OCI-LY3 (cell line): Measurements from ENCODE around the gene CDH8.

Source experiments
- H2AFZ ChIP-seq: fragments of 200-600, 300-600 bp; shearing (Covaris generic); 2 replicates; pipeline ENCODE4 v1.6.0; 2014; ENCODE audit warnings: antibody characterized with exemption, low read depth, low read length
- H3K27ac ChIP-seq: fragments of 200-600, 300-600 bp; sonication (generic); 2 replicates; pipeline ENCODE4 v1.5.1; 2014; ENCODE audit warnings: mild to moderate bottlenecking, low read length, moderate library complexity, mixed read lengths
- H3K27me3 ChIP-seq: fragments of 200-600, 300-600 bp; sonication (generic); 2 replicates; pipeline ENCODE4 v1.6.1; 2014; ENCODE audit warnings: low read depth, low read length, mixed read lengths
- H3K36me3 ChIP-seq: fragments of 200-600, 300-600 bp; sonication (generic); replicated peaks from 2 replicates; pipeline ENCODE3; 2014; ENCODE audit warnings: low read depth, low read length, mixed read lengths
- H3K4me1 ChIP-seq: fragments of 300-600, 200-600 bp; sonication (generic); 2 replicates; pipeline ENCODE4 v1.6.1; 2014; ENCODE audit warnings: low read length, mixed read lengths
- H3K4me2 ChIP-seq: fragments of 200-600, 300-600 bp; sonication (generic); 2 replicates; pipeline ENCODE4 v1.6.1; 2014; ENCODE audit warnings: low read length, mixed read lengths
- H3K4me3 ChIP-seq: fragments of 300-600, 200-600 bp; sonication (generic); 2 replicates; pipeline ENCODE4 v1.5.1; 2014; ENCODE audit warnings: antibody characterized with exemption, mild to moderate bottlenecking, low read length, moderate library complexity
- H3K79me2 ChIP-seq: fragments of 300-600, 200-600 bp; shearing (Covaris generic); 2 replicates; pipeline ENCODE4 v1.6.1; 2014; ENCODE audit warnings: mild to moderate bottlenecking, low read length, mixed read lengths
- H3K9ac ChIP-seq: fragments of 300-600, 200-600 bp; shearing (Covaris generic); 2 replicates; pipeline ENCODE4 v1.6.0; 2014; ENCODE audit warnings: mild to moderate bottlenecking, low read length, moderate library complexity
- H3K9me3 ChIP-seq: fragments of 200-600, 300-600 bp; shearing (Covaris generic); 2 replicates; pipeline ENCODE4 v1.6.1; 2014; ENCODE audit warnings: low read length, mixed read lengths; ENCODE audit not compliant: insufficient read depth
- H4K20me1 ChIP-seq: fragments of 200-600, 300-600 bp; sonication (generic); 2 replicates; pipeline ENCODE4 v1.6.1; 2016; ENCODE audit warnings: low read length, mixed read lengths; ENCODE audit not compliant: insufficient read depth
- EZH2phosphoT487 ChIP-seq: fragments of 200-600 bp; shearing (Covaris generic); IDR thresholded peaks from 2 replicates; pipeline ENCODE4 v1.6.1; 2018; ENCODE audit warnings: antibody characterized with exemption, mixed run types, low read depth
- TF ChIP-seq, protein P1 (sequence below): fragments of 200-600, 300-600 bp; sonication (generic); IDR thresholded peaks from 2 replicates; pipeline ENCODE4 v1.5.1; 2014; ENCODE audit warnings: antibody characterized with exemption, low read length, low read depth

The CDH8 gene

DNA sequence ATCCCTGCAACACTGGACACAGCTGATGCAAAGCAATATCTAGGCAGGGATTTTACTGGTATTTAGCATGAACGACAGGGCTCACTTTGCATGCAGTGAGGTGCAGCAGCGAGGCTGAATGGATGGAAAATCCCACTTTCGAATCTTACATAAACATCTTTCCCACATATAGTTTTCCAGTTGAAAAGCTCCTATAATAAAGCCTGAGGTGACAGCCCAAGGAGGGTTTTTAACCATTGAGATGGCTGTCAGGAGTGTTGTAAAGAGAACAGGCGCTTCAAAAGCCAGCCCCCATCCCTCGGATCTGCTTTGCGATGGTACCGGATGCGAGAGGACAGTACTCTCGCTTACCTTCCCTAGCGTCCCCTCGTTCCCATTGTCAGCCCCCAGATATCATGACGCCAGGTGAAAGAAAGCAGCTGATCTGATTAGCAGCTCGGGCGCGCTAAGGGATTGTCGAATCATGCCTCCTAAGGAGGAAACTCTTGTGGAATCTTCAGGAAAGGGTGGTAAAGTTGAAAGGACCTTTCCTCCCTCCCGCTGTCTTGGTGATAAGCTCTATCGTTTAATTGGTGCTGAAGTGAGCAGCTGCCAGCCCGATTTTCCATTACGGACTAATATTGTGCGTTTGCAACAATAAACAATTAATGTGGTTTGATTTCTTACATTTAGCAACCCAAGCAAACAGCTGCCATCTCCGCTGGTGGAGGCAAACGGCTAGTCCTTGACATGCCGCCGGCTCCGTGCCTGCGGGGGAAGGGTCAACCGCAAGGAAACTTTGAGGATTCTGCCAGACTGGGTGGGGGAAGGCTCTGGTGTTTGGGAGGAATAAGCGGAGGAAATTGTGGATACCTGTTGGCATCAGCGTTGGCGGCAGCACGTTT lies 1.8 kb downstream of the CDH8 start:
- Histone ChIP-seq H3K9ac (no peak overlapping the region), H3K4me1 (no peaks in the 10 kb centered on the region), H4K20me1 (no peaks in the 10 kb centered on the region), H3K9me3 (no peaks in the 10 kb centered on the region), H3K4me2 (no peak overlapping the region), H3K36me3 (no peaks in the 10 kb centered on the region), H3K27me3 (no peaks in the 10 kb centered on the region), H3K4me3 (no peak overlapping the region), H3K27ac (no peak overlapping the region), H3K79me2 (no peaks in the 10 kb centered on the region), H2AFZ (no peak overlapping the region)
- no peak for TF ChIP-seq EZH2phosphoT487
- TF ChIP-seq, protein P1, sequence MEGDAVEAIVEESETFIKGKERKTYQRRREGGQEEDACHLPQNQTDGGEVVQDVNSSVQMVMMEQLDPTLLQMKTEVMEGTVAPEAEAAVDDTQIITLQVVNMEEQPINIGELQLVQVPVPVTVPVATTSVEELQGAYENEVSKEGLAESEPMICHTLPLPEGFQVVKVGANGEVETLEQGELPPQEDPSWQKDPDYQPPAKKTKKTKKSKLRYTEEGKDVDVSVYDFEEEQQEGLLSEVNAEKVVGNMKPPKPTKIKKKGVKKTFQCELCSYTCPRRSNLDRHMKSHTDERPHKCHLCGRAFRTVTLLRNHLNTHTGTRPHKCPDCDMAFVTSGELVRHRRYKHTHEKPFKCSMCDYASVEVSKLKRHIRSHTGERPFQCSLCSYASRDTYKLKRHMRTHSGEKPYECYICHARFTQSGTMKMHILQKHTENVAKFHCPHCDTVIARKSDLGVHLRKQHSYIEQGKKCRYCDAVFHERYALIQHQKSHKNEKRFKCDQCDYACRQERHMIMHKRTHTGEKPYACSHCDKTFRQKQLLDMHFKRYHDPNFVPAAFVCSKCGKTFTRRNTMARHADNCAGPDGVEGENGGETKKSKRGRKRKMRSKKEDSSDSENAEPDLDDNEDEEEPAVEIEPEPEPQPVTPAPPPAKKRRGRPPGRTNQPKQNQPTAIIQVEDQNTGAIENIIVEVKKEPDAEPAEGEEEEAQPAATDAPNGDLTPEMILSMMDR: no peak

DNA sequence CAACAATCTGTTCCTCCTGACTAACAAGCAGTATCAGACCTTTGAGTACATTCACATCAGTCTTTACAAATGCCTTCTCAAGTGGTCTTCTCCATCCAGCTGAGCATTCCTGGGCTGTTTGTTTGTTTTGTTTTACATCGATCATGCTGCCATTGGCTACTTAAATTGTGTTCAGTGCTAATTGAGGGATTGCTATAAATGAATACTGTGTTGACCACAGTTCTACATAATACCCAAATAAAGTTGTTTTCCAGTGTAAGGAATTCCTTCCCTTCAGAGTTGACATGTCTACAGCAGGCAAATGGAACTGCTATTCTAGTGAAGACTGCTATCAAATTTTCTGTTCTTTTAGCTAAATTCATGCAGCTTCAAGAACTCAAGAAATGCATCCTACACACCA lies 3.2 kb downstream of the CDH8 start:
- Histone ChIP-seq H3K4me1 (no peaks in the 10 kb centered on the region), H3K27ac (no peak overlapping the region), H3K79me2 (no peaks in the 10 kb centered on the region), H3K4me2 (no peak overlapping the region), H2AFZ (no peak overlapping the region), H3K9me3 (no peaks in the 10 kb centered on the region), H3K36me3 (no peaks in the 10 kb centered on the region), H3K9ac (no peak overlapping the region), H4K20me1 (no peaks in the 10 kb centered on the region), H3K4me3 (no peak overlapping the region), H3K27me3 (no peaks in the 10 kb centered on the region)
- TF ChIP-seq, protein P1: no peak
- no peak for TF ChIP-seq EZH2phosphoT487

GRCh38 chr16:62029947-62030346 lies 6.3 kb downstream of the CDH8 start:
- Histone ChIP-seq H4K20me1 (no peaks in the 10 kb centered on the region), H3K4me3 (no peak overlapping the region), H3K9me3 (no peaks in the 10 kb centered on the region), H3K4me2 (no peak overlapping the region), H3K4me1 (no peaks in the 10 kb centered on the region), H3K36me3 (no peaks in the 10 kb centered on the region), H3K27me3 (no peaks in the 10 kb centered on the region), H3K79me2 (no peaks in the 10 kb centered on the region), H2AFZ (no peak overlapping the region), H3K27ac (no peak overlapping the region), H3K9ac (no peak overlapping the region)
- no peak for TF ChIP-seq EZH2phosphoT487
- TF ChIP-seq, protein P1: no peak

GRCh38 chr16:62022688-62023087 lies 13.6 kb downstream of the CDH8 start:
- Histone ChIP-seq H3K79me2 (no peaks in the 10 kb centered on the region), H3K4me3 (no peak overlapping the region), H3K4me1 (no peaks in the 10 kb centered on the region), H4K20me1 (no peaks in the 10 kb centered on the region), H3K27me3 (no peaks in the 10 kb centered on the region; the same call in 1 of the 2 replicates), H3K9me3 (no peaks in the 10 kb centered on the region), H3K36me3 (no peaks in the 10 kb centered on the region), H3K9ac (no peak overlapping the region), H3K27ac (no peak overlapping the region), H2AFZ (no peak overlapping the region), H3K4me2 (no peak overlapping the region)
- no peak for TF ChIP-seq EZH2phosphoT487
- TF ChIP-seq, protein P1: no peak
